ENCODE results near the gene TMEM63A.
"Not testable (repeated sequence)": the region's sequence is repeated elsewhere in the genome, so short reads cannot be mapped to it uniquely, and the experiment has no call there.

TMEM63A gene

GRCh38 chr1:225908013-225908640 lies 25.9 kb upstream of the TMEM63A start:
- no peak for DNase-seq

GRCh38 chr1:225907341-225907740 lies 25.2 kb upstream of the TMEM63A start:
- DNase-seq = no peak

GRCh38 chr1:225906467-225906866 lies 24.3 kb upstream of the TMEM63A start:
- DNase-seq = no peak

GRCh38 chr1:225903623-225904022 lies 21.4 kb upstream of the TMEM63A start:
- DNase-seq = no peak

DNA sequence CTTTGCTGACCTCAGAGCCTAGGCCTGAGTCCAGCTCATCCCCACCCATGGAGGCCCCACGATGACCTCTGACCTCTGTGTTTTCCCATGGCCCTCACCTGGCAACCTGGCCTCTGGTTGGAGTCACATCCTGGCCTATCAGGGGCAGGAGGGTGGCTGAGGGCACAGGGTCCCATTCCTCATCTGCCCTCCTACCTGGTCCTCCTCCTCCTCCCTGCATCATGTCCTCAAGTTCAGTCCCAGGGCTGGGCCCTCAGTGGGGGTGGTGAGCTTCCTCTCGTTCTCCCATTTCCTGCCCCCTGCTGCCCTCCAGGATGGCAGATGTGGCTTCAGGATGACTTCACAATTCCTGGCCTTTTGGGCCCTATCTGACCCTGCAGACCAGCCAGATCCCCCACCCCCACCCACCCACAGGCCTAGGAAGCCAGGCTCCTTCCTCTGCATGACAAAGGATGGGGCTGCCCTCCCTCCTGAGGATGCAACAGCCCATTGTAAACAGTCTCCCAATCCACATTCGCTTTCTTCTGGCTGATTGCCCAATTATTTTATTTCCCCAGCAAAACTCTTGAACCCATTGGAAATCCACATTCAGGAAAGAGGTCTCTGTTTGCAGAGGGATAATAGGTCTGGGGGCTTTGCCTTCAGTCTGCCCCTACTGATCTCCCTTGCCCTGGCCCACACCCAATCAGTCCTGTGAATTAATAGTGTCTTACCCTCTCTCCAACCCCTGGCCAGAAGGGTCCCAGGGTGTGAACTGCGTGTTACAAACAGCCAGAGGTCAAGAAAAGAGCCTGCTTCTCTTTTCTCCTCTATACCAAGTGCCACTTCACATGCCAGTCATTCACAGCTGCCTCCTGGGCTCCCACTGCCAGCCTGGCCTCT lies 17.1 kb upstream of the TMEM63A start:
- DNase-seq = peak; percentile 50

- peak; percentile 96 for DNase-seq
These were observed 15.7 kb upstream of the TMEM63A start for GRCh38 chr1:225897595-225898514.

GRCh38 chr1:225896937-225897549 lies 14.9 kb upstream of the TMEM63A start:
- DNase-seq = peak; percentile 94

GRCh38 chr1:225896494-225896893 lies 14.3 kb upstream of the TMEM63A start:
- DNase-seq = no peak

GRCh38 chr1:225892307-225892706 lies 10.1 kb upstream of the TMEM63A start:
- DNase-seq = no peak

DNA sequence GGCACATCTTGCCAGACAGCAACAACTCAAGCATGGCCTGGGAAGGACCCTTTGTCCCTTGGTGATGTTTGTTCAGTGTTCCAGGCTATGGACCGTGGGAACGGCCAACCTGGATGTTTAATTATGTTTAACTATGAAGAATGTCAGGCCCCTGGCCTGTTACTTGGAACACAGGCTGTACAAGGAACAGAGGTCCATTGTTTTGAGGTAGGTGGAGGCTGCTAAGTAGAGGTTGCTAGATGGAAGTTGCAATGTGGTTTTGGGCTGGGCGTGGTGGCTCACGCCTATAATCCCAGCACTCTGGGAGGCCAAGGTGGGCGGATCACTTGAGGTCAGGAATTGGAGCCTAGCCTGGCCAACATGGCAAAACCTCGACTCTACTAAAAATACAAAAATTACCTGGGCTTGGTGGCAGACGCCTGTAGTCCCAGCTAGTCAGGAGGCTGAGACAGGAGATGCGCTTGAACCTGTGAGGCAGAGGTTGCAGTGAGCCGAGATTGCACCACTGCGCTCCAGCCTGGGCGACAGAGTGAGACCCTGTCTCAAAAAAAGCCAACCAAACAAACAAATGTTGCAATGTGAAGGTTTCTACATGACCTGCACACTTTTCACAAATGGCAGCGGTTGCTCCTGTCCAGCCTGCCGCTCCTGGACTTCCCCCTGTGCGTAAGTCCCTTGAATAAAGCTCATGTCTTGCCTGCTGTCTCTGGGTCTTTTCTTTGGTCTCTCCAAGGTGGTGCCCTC lies 9.2 kb upstream of the TMEM63A start:
- DNase-seq = no peak

- DNase-seq = no peak
These were observed 8.4 kb upstream of the TMEM63A start for GRCh38 chr1:225890346-225891228.

DNA sequence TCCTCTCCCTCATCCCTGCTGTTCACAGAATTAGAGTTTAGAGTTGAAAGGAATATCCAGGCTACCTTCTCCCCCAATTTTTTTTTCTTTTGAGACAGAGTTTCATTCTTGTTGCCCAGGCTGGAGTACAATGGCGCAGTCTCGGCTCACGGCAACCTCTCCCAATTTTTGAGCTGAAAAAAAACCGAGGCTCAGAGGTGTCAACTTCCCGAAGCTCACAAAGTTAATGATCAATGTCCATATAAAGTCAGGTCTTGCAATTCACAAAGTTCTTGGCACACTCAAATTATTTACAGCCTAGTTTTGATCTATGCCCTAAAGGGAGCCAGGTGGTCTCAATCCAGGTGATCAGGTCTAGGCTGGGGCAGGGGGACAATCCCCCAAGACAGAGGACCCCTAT lies 7.6 kb upstream of the TMEM63A start:
- no peak for DNase-seq

DNA sequence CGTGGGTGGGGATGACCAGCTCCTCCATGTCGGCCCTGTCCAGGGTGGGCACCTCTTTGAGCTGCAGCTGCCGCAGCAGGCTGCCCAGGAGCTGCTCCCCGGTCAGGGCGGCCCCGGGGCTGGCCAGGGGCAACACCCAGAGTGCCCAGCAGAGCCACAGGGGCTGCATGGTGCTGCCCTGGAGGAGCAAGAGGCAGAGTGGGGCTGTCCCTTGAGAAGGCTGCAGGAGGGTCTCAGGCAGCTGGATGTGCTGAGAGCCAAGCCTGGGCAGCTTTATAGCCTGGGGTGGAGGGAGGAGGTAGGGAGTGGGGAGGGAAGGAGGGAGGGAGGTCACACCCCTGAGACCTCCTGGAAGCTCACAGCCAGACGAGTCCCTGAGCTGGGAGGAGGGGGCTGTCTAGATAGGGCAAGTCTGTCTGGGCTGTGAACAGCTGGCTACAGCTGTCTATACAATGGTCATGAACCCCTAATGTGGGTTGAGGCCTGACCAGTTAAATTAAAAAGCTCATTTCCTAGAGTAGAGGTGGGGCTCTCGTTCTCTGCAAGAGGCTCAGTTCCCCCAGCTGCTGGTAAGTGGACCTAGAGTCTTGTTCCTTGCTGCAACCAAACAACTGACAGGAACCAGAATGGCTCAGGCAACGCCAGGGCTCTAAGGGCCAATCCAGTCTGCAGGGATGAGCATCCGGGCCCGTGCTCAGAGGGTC lies 6.9 kb upstream of the TMEM63A start, which contains the start of gene LEFTY1:
LEFTY1 (minus strand) TSS at position 249 of the 704 bp plus-strand sequence; CDS start at position 169, 80 bp downstream.
- DNase-seq = no peak

DNA sequence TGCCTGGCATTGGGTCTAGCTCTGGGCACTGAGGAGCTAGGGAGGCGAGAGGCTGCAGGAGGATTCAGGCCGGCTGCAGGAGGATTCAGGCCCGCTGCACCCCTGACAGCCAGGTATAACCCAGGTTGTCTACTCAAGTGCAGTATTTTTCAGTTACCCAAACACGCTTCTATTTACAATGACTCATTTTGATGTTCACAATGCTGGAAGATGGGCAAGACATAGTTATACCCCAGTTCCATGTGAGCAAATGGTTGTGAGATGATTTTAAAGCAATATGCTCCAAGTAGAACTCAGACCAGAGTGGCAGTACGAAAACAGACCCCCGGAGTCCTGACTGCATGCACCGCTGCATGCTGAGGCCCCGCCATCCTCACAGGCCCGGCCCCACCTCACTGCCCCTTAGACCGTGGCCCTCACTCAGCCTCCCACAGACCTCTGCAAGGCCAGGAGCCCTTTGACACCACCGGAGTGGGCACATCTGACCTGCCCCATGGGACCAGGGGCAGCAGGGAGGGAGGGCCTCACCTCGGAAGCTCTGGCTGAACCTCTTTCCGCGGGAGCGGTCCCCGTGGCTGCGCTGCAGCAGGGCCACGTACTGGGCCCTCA lies 6.2 kb upstream of the TMEM63A start:
- DNase-seq = no peak

- not testable (repeated sequence) for DNase-seq
These were observed 5.5 kb upstream of the TMEM63A start for GRCh38 chr1:225887554-225888288.

DNA sequence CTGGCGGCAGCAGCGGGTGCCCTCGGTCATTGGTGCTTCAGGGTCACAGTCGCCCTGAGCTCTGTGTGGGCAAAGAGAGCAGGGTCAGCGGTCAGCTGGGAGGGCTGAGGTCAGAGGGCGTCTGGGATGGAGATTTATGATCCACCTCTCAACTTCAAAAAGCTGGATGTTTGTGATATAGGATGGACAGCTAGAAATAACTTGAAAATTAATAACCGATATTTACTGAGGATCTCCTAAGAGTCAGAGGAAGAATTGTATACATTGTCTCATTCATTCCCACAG lies 4.8 kb upstream of the TMEM63A start:
- no peak for DNase-seq

DNA sequence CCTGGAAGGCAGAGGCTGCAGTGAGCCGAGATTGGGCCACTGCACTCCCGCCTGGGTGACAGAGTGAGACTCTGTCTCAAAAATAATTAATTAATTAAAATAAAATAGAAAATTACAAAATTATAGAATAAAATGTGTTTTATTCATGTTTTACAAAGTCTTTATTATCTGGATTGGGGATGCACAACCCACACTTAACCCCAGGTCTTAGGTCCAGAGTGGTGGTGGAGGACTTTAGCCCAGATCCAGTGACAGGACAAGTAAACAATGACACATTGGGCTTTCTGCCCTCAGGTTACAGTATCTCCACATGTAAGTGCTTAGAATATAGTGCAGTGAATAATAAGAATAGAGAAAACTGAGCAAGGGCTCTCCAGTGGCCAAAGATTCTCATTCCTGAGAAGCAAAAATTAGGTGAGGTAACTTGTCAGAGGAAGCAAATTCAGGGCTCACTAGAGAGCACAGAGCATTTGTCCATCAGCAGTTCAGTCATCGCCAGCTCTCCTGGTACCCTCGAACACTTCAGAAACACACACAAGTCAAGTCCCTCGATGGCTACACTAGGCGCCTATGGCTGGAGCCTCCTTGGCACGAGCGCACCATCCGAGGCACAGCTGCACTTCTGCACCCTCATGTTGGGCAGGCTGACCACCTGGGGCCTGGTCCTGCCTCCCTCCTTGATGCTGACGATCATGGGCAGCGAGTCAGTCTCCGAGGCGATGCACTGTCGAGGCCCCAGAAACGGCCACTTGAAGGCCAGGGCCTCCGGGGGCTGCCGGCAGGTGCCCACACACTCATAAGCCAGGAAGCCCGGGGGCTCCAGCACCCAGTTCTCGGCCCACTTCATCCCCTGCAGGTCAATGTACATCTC lies 4.2 kb upstream of the TMEM63A start:
- no peak for DNase-seq

GRCh38 chr1:225885336-225885735 lies 3.2 kb upstream of the TMEM63A start:
- DNase-seq = no peak

Data from RPMI8226 (cell line).